K562 (cell line): ENCODE measurements around the gene SPEF1. TPM values are rescaled to one million over a fixed set of nuclear protein-coding genes. Genes with fewer than 3 reads are reported as not detected.
A peak's percentile ranks its signal among the peaks of the same experiment; 100 is the strongest.

ENCODE experiments used
- CBFB ChIP-seq: sonication (generic); formaldehyde crosslinking; IDR thresholded peaks from 2 replicates; pipeline ENCODE4 v1.4.0; 2020; ENCODE audit warnings: mild to moderate bottlenecking, missing genetic modification reagents
- DNMT1 ChIP-seq: fragments of 450-650 bp; IDR thresholded peaks from 2 replicates; pipeline ENCODE4 v1.6.1; 2016; ENCODE audit warnings: antibody characterized with exemption, mild to moderate bottlenecking
- E2F6 ChIP-seq, 2 experiments: IDR thresholded peaks; 2 replicates each; pipeline ENCODE4 v1.6.1; 2011; ENCODE audit warnings: borderline replicate concordance in 1 of 2, control low read depth in 1 of 2, low read depth in 1 of 2, low read length in 1 of 2, mild to moderate bottlenecking in 1 of 2, mixed read lengths in 1 of 2, moderate library complexity in 1 of 2; ENCODE audit not compliant: insufficient read depth in 1 of 2, insufficient read length in 1 of 2, poor library complexity in 1 of 2, severe bottlenecking in 1 of 2; ENCODE audit errors: extremely low read depth in 1 of 2
- MGA ChIP-seq: fragments of 450-650 bp; IDR thresholded peaks from 2 replicates; pipeline ENCODE4 v1.6.1; 2016; ENCODE audit warnings: mild to moderate bottlenecking, moderate library complexity
- NRF1 ChIP-seq, 2 experiments: fragments of 450-650 bp; IDR thresholded peaks in 1 of 2; conservative IDR thresholded peaks in 1 of 2; 2 replicates each; pipeline ENCODE4 v1.6.1; 2014; ENCODE audit warnings: mild to moderate bottlenecking in 2 of 2
- PTBP1 ChIP-seq: fragments of 200-400 bp; formaldehyde crosslinking; IDR thresholded peaks from 2 replicates; pipeline ENCODE4 v1.6.1; 2017; ENCODE audit warnings: low read depth, low read length
- TAF9B ChIP-seq: fragments of 450-650 bp; IDR thresholded peaks from 2 replicates; pipeline ENCODE4 v1.6.1; 2018; ENCODE audit warnings: mild to moderate bottlenecking; ENCODE audit not compliant: partially characterized antibody
- ZNF592 ChIP-seq: fragments of 450-650 bp; IDR thresholded peaks from 2 replicates; pipeline ENCODE4 v1.6.1; 2017; ENCODE audit warnings: antibody characterized with exemption, mild to moderate bottlenecking
- polyA plus RNA-seq, 8 experiments: library from polyadenylated mRNA; depleted of rRNA in 4 of 8; stranded (reverse) in 5 of 8; unstranded in 3 of 8; fragments of >200 nt; fragmentation: Nextera tagmentation in 2 of 8; fragmentation: Illumina TruSeq in 1 of 8; extraction: Ambion mirVana in 2 of 8; extraction: Trizol in 1 of 8; gene quantifications; 2 replicates each; pipeline versions ENCODE4 v1.2.1 to v1.2.3, GENCODE V29; 2011 to 2014; ENCODE audit warnings: inconsistent platforms in 1 of 8, missing spikeins in 1 of 8
- total RNA-seq, 7 experiments: library from RNA; depleted of rRNA in 6 of 7; stranded (reverse); fragments of >200 nt in 6 of 7; fragmentation: Illumina TruSeq in 2 of 7; extraction: Trizol in 2 of 7; gene quantifications; 2 replicates each; pipeline versions ENCODE4 v1.2.1 to v1.2.3, GENCODE V29; 2011 to 2021; ENCODE audit warnings: low replicate concordance in 1 of 7

Gene SPEF1
- total and polyA plus RNA-seq, 9 of the 15 experiments (the other 6 are each of a cell fraction or from before 2014, with no cell fraction given): not detected

GRCh38 chr20:3811467-3812258, 30.4 kb upstream of the SPEF1 start (continued):
- peak; percentile 90 for TF ChIP-seq MGA
- peak; percentile 63 for TF ChIP-seq ZNF592
- no peak for TF ChIP-seq PTBP1
- no peak for TF ChIP-seq NRF1 (conservative IDR thresholded peaks at IDR 0.05 in 1 of 2, IDR thresholded peaks at IDR 0.05 in 1 of 2)
- TF ChIP-seq E2F6 (IDR thresholded peaks at IDR 0.05; ENCODE audit: borderline replicate concordance in 1 of 2, extremely low read depth in 1 of 2, insufficient read depth in 1 of 2, insufficient read length in 1 of 2, low read depth in 1 of 2, low read length in 1 of 2, poor library complexity in 1 of 2, severe bottlenecking in 1 of 2): peak; percentile 49 to 75
- no peak for TF ChIP-seq CBFB (CRISPR knock-in tag)
- TF ChIP-seq DNMT1: no peak
- no peak for TF ChIP-seq TAF9B
